ENCODE data around the gene ASIC1.
"Not testable (repeated sequence)": the region's sequence is repeated elsewhere in the genome, so short reads cannot be mapped to it uniquely, and the experiment has no call there.

ASIC1 gene

GRCh38 chr12:50061946-50062686, 4.7 kb downstream of the ASIC1 start:
- DNase-seq = no peak

- no peak for DNase-seq
These were observed 5.5 kb downstream of the ASIC1 start for GRCh38 chr12:50062728-50063460.

DNA sequence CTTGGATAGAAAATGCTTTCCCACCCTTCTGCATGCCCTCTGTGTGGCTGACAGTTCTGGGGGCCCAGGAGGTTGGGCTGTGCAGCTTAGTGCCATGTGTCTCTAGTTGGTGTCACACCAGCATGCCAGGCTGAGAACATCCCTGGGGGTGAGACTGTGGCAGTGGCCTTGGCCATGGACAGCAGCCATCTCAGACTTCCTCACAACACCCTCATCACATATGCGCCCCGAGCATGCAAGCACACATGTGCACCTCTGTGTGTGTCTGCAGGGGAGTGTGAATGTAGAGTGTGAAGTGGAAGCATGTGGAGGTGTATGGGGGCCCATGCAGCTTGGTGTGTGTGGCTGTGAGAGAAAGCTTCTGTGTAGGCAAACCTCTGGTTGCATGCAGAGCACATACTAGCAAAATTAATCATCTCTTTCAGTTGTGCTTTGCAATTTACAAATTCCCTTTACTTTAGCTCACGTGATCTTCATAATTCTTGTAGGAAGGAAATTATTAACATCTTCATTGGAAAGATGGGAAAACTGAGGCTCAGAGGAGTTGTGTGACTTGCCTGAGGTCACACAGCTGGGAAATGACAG, 8.4 kb downstream of the ASIC1 start:
- DNase-seq = no peak

GRCh38 chr12:50066402-50066801, 9.0 kb downstream of the ASIC1 start:
- DNase-seq = no peak

DNA sequence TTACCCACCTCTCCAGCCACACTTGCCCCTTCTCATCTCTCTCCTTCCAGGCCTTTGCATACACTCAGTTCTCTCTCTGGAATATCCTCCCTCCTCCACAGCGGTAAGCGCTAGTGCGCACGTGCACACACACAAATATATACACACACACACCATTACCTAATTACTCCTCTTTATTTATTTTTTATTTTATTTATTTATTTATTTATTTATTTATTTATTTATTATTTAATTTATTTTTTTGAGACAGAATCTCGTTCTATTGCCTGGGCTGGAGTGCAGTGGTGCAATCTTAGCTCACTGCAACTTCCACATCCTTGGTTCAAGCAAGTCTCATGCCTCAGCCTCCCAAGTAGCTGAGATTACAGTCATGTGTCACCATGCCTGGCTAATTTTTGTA, 11.7 kb downstream of the ASIC1 start:
- DNase-seq = no peak

GRCh38 chr12:50069539-50069938, 12.1 kb downstream of the ASIC1 start:
- DNase-seq = no peak

- peak; percentile 72 for DNase-seq
These were observed 13.1 kb downstream of the ASIC1 start for GRCh38 chr12:50070314-50071060.

GRCh38 chr12:50072198-50072907, 15.0 kb downstream of the ASIC1 start:
- DNase-seq = no peak

DNA sequence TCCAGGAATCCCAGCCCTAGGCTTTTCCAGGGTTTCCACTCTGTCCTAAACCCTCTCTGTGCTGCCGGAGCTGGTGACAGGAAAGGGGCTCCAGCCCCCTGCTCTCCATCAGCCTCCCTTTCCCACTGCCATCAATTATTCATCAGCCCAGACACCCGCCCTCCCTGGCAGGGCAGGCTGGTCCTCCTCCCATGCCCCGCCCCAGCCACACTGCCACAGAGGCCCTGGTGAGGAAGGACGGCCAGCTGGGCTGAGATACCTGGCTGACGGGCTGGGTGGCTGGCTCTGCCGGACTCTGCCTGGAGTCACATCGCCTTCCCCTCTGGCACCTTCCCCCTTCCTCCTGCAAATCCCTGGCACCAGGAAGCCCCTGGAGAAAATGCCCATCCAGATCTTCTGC, 15.8 kb downstream of the ASIC1 start:
- no peak for DNase-seq

- DNase-seq = no peak
These were observed 16.3 kb downstream of the ASIC1 start for GRCh38 chr12:50073712-50074111.

GRCh38 chr12:50074936-50075807, 17.8 kb downstream of the ASIC1 start:
- DNase-seq = peak; percentile 85

GRCh38 chr12:50075808-50076170, 18.4 kb downstream of the ASIC1 start:
- DNase-seq = no peak

DNA sequence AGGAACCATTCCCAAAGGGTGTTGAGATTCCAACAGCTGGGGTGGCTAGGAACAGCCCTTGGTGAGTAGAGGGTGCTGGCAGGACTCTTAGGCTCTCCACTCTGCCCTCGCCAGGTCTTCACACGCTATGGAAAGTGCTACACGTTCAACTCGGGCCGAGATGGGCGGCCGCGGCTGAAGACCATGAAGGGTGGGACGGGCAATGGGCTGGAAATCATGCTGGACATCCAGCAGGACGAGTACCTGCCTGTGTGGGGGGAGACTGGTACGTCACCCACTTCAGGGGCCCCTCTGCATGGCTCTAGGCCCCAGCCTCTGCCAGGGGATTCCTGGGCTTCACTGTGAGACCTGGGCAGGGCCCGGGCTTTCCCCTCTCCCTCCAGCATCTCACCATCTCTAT, 19.7 kb downstream of the ASIC1 start:
- no peak for DNase-seq

GRCh38 chr12:50078281-50078680, 20.9 kb downstream of the ASIC1 start:
- no peak for DNase-seq

- no peak for DNase-seq
These were observed 22.4 kb downstream of the ASIC1 start for GRCh38 chr12:50079771-50080170.

DNA sequence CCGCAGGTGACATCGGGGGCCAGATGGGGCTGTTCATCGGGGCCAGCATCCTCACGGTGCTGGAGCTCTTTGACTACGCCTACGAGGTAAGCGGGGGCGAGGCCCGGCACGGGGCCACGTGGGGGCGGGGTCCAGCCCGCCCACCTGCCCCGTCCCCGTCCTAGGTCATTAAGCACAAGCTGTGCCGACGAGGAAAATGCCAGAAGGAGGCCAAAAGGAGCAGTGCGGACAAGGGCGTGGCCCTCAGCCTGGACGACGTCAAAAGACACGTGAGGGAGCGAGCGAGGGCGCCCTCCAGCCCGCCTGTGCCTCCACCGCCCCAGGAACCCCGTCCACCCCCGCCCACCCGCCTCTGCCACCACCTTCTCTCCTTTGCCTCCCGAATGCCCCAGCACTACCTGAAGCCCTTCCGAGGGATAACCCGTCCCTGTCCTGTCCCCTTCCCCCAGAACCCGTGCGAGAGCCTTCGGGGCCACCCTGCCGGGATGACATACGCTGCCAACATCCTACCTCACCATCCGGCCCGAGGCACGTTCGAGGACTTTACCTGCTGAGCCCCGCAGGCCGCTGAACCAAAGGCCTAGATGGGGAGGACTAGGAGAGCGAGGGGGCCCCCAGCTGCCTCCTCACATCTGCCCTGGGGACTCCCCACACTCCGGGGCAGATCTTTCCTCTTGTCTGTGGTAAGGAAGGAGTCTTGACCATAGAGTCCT, 23.9 kb downstream of the ASIC1 start:
- DNase-seq = no peak

GRCh38 chr12:50082644-50083043, 25.2 kb downstream of the ASIC1 start:
- no peak for DNase-seq

DNA sequence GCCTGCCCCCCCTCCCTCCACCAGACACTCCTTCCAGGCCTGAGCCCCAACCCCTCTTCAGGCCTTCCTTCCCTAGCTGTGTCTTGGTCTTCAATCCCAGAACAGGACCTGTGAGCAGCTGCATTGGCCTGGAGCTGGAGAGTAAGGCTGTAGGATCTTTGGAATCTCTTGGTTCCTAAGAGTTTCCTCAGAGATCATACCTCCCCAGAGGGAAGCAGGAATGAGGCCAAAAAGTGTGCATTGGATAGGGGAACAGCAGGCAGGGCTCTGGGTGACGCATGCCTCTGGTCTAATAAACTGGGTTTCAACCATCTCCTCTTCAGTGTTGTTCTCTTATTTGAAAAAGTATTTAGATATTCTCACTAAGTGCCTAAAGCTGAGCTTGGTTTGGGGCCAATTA, 25.9 kb downstream of the ASIC1 start:
- DNase-seq = no peak

DNA sequence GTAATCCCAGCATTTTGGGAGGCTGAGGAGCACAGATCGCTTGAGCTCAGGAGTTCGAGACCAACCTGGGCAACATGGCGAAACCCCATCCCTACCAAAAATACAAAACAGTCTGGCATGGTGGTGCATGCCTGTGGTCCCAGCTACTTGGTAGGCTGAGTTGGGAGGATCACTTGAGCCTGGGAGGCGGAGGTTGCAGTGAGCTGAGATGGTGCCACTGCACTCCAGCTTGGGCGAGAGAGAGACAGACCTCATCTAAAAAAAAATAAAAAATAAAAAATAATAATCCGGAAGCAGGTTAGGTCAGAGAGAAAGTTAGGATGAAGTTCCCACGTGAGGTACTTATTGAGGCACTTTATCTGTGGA, 27.0 kb downstream of the ASIC1 start:
- not testable (repeated sequence) for DNase-seq

GRCh38 chr12:50084775-50085614, 27.6 kb downstream of the ASIC1 start, which contains the start of gene SMARCD1:
Gene SMARCD1, plus strand, starts transcription at chr12:50085342. Its CDS starts 28 bp downstream, at chr12:50085370.
- DNase-seq = peak; percentile 73
